ENCODE data around the gene ELOF1.

Gene ELOF1

GRCh38 chr19:11534948-11535347 lies 24.1 kb downstream of the ELOF1 start:
- no peak for DNase-seq (ENCODE audit: low spot score)

- DNase-seq (ENCODE audit: low spot score) = no peak
Measured at GRCh38 chr19:11534538-11534937, 24.5 kb downstream of the ELOF1 start.

- DNase-seq (ENCODE audit: low spot score) = peak; percentile 90
Measured at GRCh38 chr19:11530432-11530831, 28.6 kb downstream of the ELOF1 start.

- peak; percentile 97 for DNase-seq (ENCODE audit: low spot score)
Measured at GRCh38 chr19:11528551-11529341, 30.3 kb downstream of the ELOF1 start, which contains the start of gene ECSIT. Gene ECSIT (minus strand): TSS chr19:11529134. CDS start chr19:11519170, 9,964 bp downstream.

GRCh38 chr19:11519138-11519537 lies 39.9 kb downstream of the ELOF1 start:
- no peak for DNase-seq (ENCODE audit: low spot score)

- DNase-seq (ENCODE audit: low spot score) = no peak
Measured at GRCh38 chr19:11513946-11514345, 45.1 kb downstream of the ELOF1 start.

GRCh38 chr19:11510444-11510843 lies 48.6 kb downstream of the ELOF1 start:
- no peak for DNase-seq (ENCODE audit: low spot score)

- no peak for DNase-seq (ENCODE audit: low spot score)
Measured at GRCh38 chr19:11507370-11508078, 51.5 kb downstream of the ELOF1 start.

- DNase-seq (ENCODE audit: low spot score) = no peak
Measured at GRCh38 chr19:11506967-11507366, 52.1 kb downstream of the ELOF1 start.

- DNase-seq (ENCODE audit: low spot score) = no peak
Measured at GRCh38 chr19:11506101-11506555, 52.9 kb downstream of the ELOF1 start.

- peak; percentile 98 for DNase-seq (ENCODE audit: low spot score)
Measured at GRCh38 chr19:11505504-11506100, 53.4 kb downstream of the ELOF1 start, which contains the start of gene ZNF653. Gene ZNF653 (minus strand): TSS chr19:11505839. CDS start chr19:11505786, 53 bp downstream.

GRCh38 chr19:11505032-11505503 lies 54.0 kb downstream of the ELOF1 start:
- DNase-seq (ENCODE audit: low spot score) = peak; percentile 98

- DNase-seq (ENCODE audit: low spot score) = no peak
Measured at GRCh38 chr19:11504502-11505031, 54.5 kb downstream of the ELOF1 start.

All from hematopoietic multipotent progenitor cell treated with erythropoietin and hydrocortisone succinate and interleukin-3 and kit ligand, for 17 days (in vitro differentiated cells).